Measurements from ENCODE around the gene CELF4. TPM values are rescaled to one million over a fixed set of nuclear protein-coding genes. Genes with fewer than 3 reads are reported as not detected.

The CELF4 gene
- polyA plus RNA-seq, 1 donor (not counting 4 experiments of a cell fraction or from before 2014, with no cell fraction given) = not detected

DNA sequence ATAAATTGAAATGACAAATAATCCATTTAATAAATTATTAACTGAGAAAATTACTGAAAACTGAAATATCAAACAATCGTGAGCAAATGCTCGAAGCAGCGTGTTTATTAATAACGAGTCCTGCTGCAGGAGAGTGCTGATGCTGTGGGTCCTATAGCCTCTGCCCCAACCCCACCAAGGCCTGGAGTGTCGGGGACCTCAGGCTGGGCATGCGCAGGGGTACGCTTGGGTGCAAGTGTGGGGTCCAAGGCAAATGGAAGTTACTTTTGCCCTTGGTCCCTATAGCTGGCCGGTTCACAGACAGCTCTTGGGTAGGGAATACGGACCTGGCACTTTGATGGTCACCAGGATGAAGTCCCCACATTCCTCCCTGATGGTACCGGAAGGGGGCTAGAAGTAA is 43.3 kb upstream of the CELF4 start:
- Histone ChIP-seq H3K9me3 (ENCODE audit: control insufficient read depth, low read depth, low read length) (no peaks in the 10 kb centered on the region), H3K9me1 (ENCODE audit: control insufficient read depth, extremely low read depth, insufficient read depth, low read length) (no peaks in the 10 kb centered on the region), H3K27ac (ENCODE audit: control insufficient read depth, insufficient read depth, low read length) (no peak overlapping the region), H3K4me3 (ENCODE audit: control insufficient read depth in 2 of 3, extremely low read depth in 1 of 3, insufficient read depth in 2 of 3, low read depth in 1 of 3, low read length in 3 of 3) (no peak overlapping the region), H4K20me1 (ENCODE audit: control insufficient read depth, extremely low read depth, insufficient read depth, low read length) (no peaks in the 10 kb centered on the region), H2AFZ (ENCODE audit: control insufficient read depth, low read length) (no peak overlapping the region), H3K4me2 (ENCODE audit: control insufficient read depth, extremely low read depth, insufficient read depth, low read depth, low read length) (no peak overlapping the region), H3K79me2 (ENCODE audit: control insufficient read depth, insufficient read depth, low read length) (no peaks in the 10 kb centered on the region), H3K36me3 (ENCODE audit: control insufficient read depth in 2 of 2, extremely low read depth in 1 of 2, insufficient read depth in 2 of 2, low read length in 2 of 2) (no peaks in the 10 kb centered on the region), H3K27me3 (ENCODE audit: control insufficient read depth, extremely low read depth, insufficient read depth, low read length) (no peaks in the 10 kb centered on the region), H3K4me1 (ENCODE audit: control insufficient read depth, extremely low read depth, insufficient read depth, low read length) (no peaks in the 10 kb centered on the region), H3K9ac (ENCODE audit: control insufficient read depth, extremely low read depth, insufficient read depth, low read length) (no peak overlapping the region)
- dilution Hi-C loops (cut with MboI; ENCODE audit: extremely low pct_ligation_motif_present, low sequenced_read_pairs) = no loop called here
- FAIRE-seq (no peak), DNase-seq (ENCODE audit: low read depth, low spot score) (no peak)
- TF ChIP-seq, protein P1, sequence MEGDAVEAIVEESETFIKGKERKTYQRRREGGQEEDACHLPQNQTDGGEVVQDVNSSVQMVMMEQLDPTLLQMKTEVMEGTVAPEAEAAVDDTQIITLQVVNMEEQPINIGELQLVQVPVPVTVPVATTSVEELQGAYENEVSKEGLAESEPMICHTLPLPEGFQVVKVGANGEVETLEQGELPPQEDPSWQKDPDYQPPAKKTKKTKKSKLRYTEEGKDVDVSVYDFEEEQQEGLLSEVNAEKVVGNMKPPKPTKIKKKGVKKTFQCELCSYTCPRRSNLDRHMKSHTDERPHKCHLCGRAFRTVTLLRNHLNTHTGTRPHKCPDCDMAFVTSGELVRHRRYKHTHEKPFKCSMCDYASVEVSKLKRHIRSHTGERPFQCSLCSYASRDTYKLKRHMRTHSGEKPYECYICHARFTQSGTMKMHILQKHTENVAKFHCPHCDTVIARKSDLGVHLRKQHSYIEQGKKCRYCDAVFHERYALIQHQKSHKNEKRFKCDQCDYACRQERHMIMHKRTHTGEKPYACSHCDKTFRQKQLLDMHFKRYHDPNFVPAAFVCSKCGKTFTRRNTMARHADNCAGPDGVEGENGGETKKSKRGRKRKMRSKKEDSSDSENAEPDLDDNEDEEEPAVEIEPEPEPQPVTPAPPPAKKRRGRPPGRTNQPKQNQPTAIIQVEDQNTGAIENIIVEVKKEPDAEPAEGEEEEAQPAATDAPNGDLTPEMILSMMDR (optimal IDR thresholded peaks at IDR 0.05 in 1 of 3, IDR thresholded peaks at IDR 0.05 in 1 of 3, conservative IDR thresholded peaks at IDR 0.05 in 1 of 3; ENCODE audit: extremely low read depth in 1 of 3, insufficient read depth in 2 of 3, low read length in 3 of 3) = no peak
- no peak for TF ChIP-seq EZH2 (IDR thresholded peaks at IDR 0.05; ENCODE audit: low read length)

DNA sequence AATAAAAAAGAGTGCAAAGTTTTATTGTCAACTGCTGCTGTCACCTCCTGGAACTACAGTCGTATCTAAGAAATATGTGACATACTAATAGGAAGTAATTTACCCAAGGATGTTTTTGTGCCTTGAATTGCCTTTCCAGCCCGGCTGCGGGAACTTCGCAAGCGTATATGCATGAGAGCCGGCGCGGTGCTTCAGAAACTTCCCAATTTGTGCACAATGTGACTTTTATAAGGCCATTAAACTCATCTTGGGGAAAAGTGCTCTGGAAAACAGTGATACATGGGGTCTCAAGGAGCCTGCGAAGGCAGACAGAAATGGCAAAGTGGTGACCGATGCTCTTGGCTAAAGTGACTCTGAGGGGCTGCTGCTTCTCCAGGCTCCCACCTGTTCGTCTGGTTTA is 41.7 kb upstream of the CELF4 start:
- H4K20me1 ChIP-seq (ENCODE audit: control insufficient read depth, extremely low read depth, insufficient read depth, low read length) = no peaks in the 10 kb centered on the region
- H3K9me1 ChIP-seq (ENCODE audit: control insufficient read depth, extremely low read depth, insufficient read depth, low read length) = no peaks in the 10 kb centered on the region
- DNase-seq (ENCODE audit: low read depth, low spot score) (no peak), FAIRE-seq (no peak)
- H3K27ac ChIP-seq (ENCODE audit: control insufficient read depth, insufficient read depth, low read length) = no peak overlapping the region
- H3K79me2 ChIP-seq (ENCODE audit: control insufficient read depth, insufficient read depth, low read length) = no peaks in the 10 kb centered on the region
- H3K9ac ChIP-seq (ENCODE audit: control insufficient read depth, extremely low read depth, insufficient read depth, low read length) = no peak overlapping the region
- H3K27me3 ChIP-seq (ENCODE audit: control insufficient read depth, extremely low read depth, insufficient read depth, low read length) = no peaks in the 10 kb centered on the region
- no peaks in the 10 kb centered on the region for H3K9me3 ChIP-seq (ENCODE audit: control insufficient read depth, low read depth, low read length)
- H3K4me3 ChIP-seq (ENCODE audit: control insufficient read depth in 2 of 3, extremely low read depth in 1 of 3, insufficient read depth in 2 of 3, low read depth in 1 of 3, low read length in 3 of 3) = no peak overlapping the region
- no peak overlapping the region for H2AFZ ChIP-seq (ENCODE audit: control insufficient read depth, low read length)
- dilution Hi-C loops (cut with MboI; ENCODE audit: extremely low pct_ligation_motif_present, low sequenced_read_pairs) = no loop called here
- H3K4me1 ChIP-seq (ENCODE audit: control insufficient read depth, extremely low read depth, insufficient read depth, low read length) = no peaks in the 10 kb centered on the region
- H3K4me2 ChIP-seq (ENCODE audit: control insufficient read depth, extremely low read depth, insufficient read depth, low read depth, low read length) = no peak overlapping the region
- H3K36me3 ChIP-seq (ENCODE audit: control insufficient read depth in 2 of 2, extremely low read depth in 1 of 2, insufficient read depth in 2 of 2, low read length in 2 of 2) = no peaks in the 10 kb centered on the region
- TF ChIP-seq, protein P1 (optimal IDR thresholded peaks at IDR 0.05 in 1 of 3, IDR thresholded peaks at IDR 0.05 in 1 of 3, conservative IDR thresholded peaks at IDR 0.05 in 1 of 3; ENCODE audit: extremely low read depth in 1 of 3, insufficient read depth in 2 of 3, low read length in 3 of 3) = no peak
- TF ChIP-seq EZH2 (IDR thresholded peaks at IDR 0.05; ENCODE audit: low read length) = no peak

All from keratinocyte (primary cell).